Measurements from ENCODE around the gene MEIS1.
A peak's percentile ranks its signal among the peaks of the same experiment; 100 is the strongest.
"Not testable (repeated sequence)": the region's sequence is repeated elsewhere in the genome, so short reads cannot be mapped to it uniquely, and the experiment has no call there.

Gene MEIS1

GRCh38 chr2:66434679-66435548 is at the start of gene MEIS1:
Gene MEIS1 (plus strand): TSS chr2:66435125. CDS start chr2:66435857, 732 bp downstream.
- DNase-seq: peak; percentile 72 to 92

GRCh38 chr2:66387016-66387753 is 47.7 kb upstream of the MEIS1 start:
- DNase-seq: no peak

- DNase-seq: no peak
These were observed 45.2 kb upstream of the MEIS1 start for GRCh38 chr2:66389651-66390131.

GRCh38 chr2:66390152-66390551 is 44.8 kb upstream of the MEIS1 start:
- no peak for DNase-seq

- no peak for DNase-seq
These were observed 44.1 kb upstream of the MEIS1 start for GRCh38 chr2:66390811-66391210.

GRCh38 chr2:66391240-66391639 is 43.7 kb upstream of the MEIS1 start:
- not testable (repeated sequence) for DNase-seq

- DNase-seq: no peak
These were observed 29.5 kb upstream of the MEIS1 start for GRCh38 chr2:66405473-66405872.

GRCh38 chr2:66408905-66409304 is 26.0 kb upstream of the MEIS1 start:
- no peak for DNase-seq

GRCh38 chr2:66412874-66413273 is 22.1 kb upstream of the MEIS1 start:
- no peak for DNase-seq

- no peak for DNase-seq
These were observed 20.0 kb upstream of the MEIS1 start for GRCh38 chr2:66414896-66415295.

- no peak for DNase-seq
These were observed 16.5 kb upstream of the MEIS1 start for GRCh38 chr2:66418381-66418780.

GRCh38 chr2:66421612-66422011 is 13.3 kb upstream of the MEIS1 start:
- no peak for DNase-seq

GRCh38 chr2:66423391-66424124 is 11.4 kb upstream of the MEIS1 start:
- no peak for DNase-seq

GRCh38 chr2:66426244-66427111 is 8.4 kb upstream of the MEIS1 start:
- DNase-seq: no peak

GRCh38 chr2:66427300-66427699 is 7.6 kb upstream of the MEIS1 start:
- DNase-seq: no peak

GRCh38 chr2:66428986-66429612 is 5.8 kb upstream of the MEIS1 start:
- peak in 1 of 2 experiments; percentile 41 for DNase-seq

GRCh38 chr2:66429693-66430504 is 5.0 kb upstream of the MEIS1 start:
- DNase-seq: no peak

GRCh38 chr2:66430505-66431273 is 4.2 kb upstream of the MEIS1 start:
- no peak for DNase-seq

- DNase-seq: no peak
These were observed 3.7 kb upstream of the MEIS1 start for GRCh38 chr2:66431274-66431642.
